MV-4-11 (cell line): ENCODE measurements around the gene PIGZ.

Experiments used
- DNase-seq: peaks from one replicate; lab custom pipeline; 2025; lab: John Stamatoyannopoulos, UW

PIGZ gene

GRCh38 chr3:196968233-196969133 is at the start of gene PIGZ:
PIGZ (minus strand) TSS chr3:196968833; CDS start chr3:196952031, 16,802 bp downstream.
- no peak for DNase-seq

GRCh38 chr3:197017003-197017402 is 48.4 kb upstream of the PIGZ start:
- no peak for DNase-seq

GRCh38 chr3:197015790-197016736 is 47.4 kb upstream of the PIGZ start:
- no peak for DNase-seq

GRCh38 chr3:197014942-197015575 is 46.4 kb upstream of the PIGZ start:
- DNase-seq = no peak

- DNase-seq = no peak
Observed at GRCh38 chr3:197014024-197014423, 45.4 kb upstream of the PIGZ start.

- DNase-seq = no peak
Observed at GRCh38 chr3:197012540-197012883, 43.9 kb upstream of the PIGZ start.

GRCh38 chr3:197011780-197012539 is 43.3 kb upstream of the PIGZ start:
- no peak for DNase-seq

- DNase-seq = no peak
Observed at GRCh38 chr3:197010556-197011351, 42.1 kb upstream of the PIGZ start.

GRCh38 chr3:197009532-197010019 is 40.9 kb upstream of the PIGZ start:
- no peak for DNase-seq

GRCh38 chr3:197008436-197009209 is 40.0 kb upstream of the PIGZ start:
- no peak for DNase-seq

GRCh38 chr3:197007953-197008352 is 39.3 kb upstream of the PIGZ start:
- DNase-seq = no peak

- no peak for DNase-seq
Observed at GRCh38 chr3:197007296-197007940, 38.8 kb upstream of the PIGZ start.

GRCh38 chr3:197006860-197007259 is 38.2 kb upstream of the PIGZ start:
- no peak for DNase-seq

GRCh38 chr3:197006446-197006845 is 37.8 kb upstream of the PIGZ start:
- DNase-seq = no peak

GRCh38 chr3:197003461-197004385 is 35.1 kb upstream of the PIGZ start:
- DNase-seq = no peak

- peak; percentile 37 for DNase-seq
Observed at GRCh38 chr3:197002701-197003454, 34.2 kb upstream of the PIGZ start.

GRCh38 chr3:197001972-197002700 is 33.5 kb upstream of the PIGZ start:
- DNase-seq = no peak
